ENCODE measurements around the gene NACC2. TPM values are rescaled to one million over a fixed set of nuclear protein-coding genes. Genes with fewer than 3 reads are reported as not detected.

NACC2 gene
- total and polyA plus RNA-seq, 2 of the 8 experiments (the other 6 are each of a cell fraction or from before 2014, with no cell fraction given): 8.3 to 14.0 TPM

DNA sequence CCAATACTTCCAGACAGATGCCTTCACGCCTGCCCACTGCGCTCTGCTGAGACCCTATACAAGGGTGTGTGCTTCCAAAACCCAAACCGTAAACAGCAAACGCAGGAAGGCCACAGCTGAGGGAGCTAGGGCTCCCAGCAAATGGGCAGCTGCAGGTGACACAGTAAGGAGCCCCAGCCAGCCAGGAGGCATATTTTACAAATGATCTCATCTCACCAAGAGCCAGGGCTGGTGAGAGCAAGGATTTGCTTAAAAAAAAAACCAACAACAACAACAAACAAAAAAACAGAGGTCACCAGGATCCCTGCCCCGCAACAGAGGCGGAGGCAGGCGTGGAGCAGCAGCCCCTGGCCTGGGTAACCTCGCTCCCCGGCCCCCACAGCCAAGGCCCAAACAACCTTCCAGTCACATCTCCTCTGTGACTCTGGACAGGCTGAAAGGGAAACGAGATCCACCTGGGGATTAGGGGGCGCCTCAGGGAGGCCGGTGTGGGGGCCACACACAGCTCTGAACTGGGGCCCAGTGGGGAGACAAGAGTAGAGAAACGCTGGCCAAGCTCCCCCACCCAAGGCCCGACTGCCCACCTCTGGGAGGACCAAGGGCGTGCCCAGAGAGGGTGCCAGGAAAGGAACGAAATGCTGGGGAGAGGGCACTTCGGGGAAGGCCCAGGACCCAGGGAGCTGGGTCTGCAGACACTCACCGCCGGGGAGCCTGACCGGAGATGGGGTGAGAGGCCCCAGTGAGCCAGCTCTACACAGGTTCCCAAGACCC, 3.3 kb downstream of the NACC2 start:
- Histone ChIP-seq H4K20me1 (replicated peaks in 1 of 2; ENCODE audit: control insufficient read depth in 1 of 2, insufficient read depth in 2 of 2, low read length in 2 of 2) (peaks cover 3 to 4% of the 10 kb centered on the region in 2 experiments), H3K79me1 (ENCODE audit: low read depth, low read length) (no peaks in the 10 kb centered on the region; the same call in 1 of the 2 replicates), H2BK12ac (ENCODE audit: low read depth, low read length) (peak overlapping the region; percentile 94), H2BK15ac (ENCODE audit: low read length) (no peak overlapping the region), H3K9me3 (ENCODE audit: insufficient read depth in 2 of 2, low read depth in 1 of 2, low read length in 1 of 2) (no peaks in the 10 kb centered on the region), H3K79me2 (ENCODE audit: control insufficient read depth in 1 of 2, insufficient read depth in 2 of 2, low read length in 2 of 2) (peaks cover 0 to 6% of the 10 kb centered on the region in 2 experiments; a peak in 1 of 4 replicates), H3K18ac (ENCODE audit: extremely low read depth, low read length) (peak overlapping the region; percentile 6), H2AFZ (ENCODE audit: low read length) (no peak overlapping the region), H4K8ac (ENCODE audit: extremely low read depth, insufficient read depth, low read length) (peak overlapping the region; percentile 48), H3K14ac (ENCODE audit: insufficient read length) (no peak overlapping the region), H2BK120ac (replicated peaks; ENCODE audit: low read depth, low read length) (no peak overlapping the region), H3K23ac (ENCODE audit: insufficient read length) (no peak overlapping the region), H2BK20ac (ENCODE audit: low read length) (no peak overlapping the region), H3K9ac (replicated peaks in 1 of 4; ENCODE audit: extremely low read depth in 1 of 4, low read depth in 3 of 4, low read length in 3 of 4) (no peak overlapping the region), H3K36me3 (ENCODE audit: control insufficient read depth in 2 of 4, insufficient read depth in 4 of 4, low read length in 3 of 4) (no peaks in the 10 kb centered on the region), H3K56ac (replicated peaks; ENCODE audit: insufficient read length, low read depth, low read length) (no peak overlapping the region), H4K91ac (replicated peaks; ENCODE audit: insufficient read length, low read length) (no peak overlapping the region), H3K4me1 (replicated peaks in 1 of 4; ENCODE audit: control insufficient read depth in 3 of 4, insufficient read depth in 4 of 4, low read length in 3 of 4) (peaks cover 0 to 34% (median 19%) of the 10 kb centered on the region in 4 experiments; a peak in 6 of 7 replicates), H2AK5ac (ENCODE audit: low read depth, low read length) (no peak overlapping the region; the same call in 1 of the 2 replicates), H3K4me2 (ENCODE audit: insufficient read depth in 1 of 2, low read depth in 2 of 2, low read length in 2 of 2) (no peak overlapping the region), H3K27ac (ENCODE audit: low read depth, low read length) (peak overlapping the region; percentile 45), H2BK5ac (ENCODE audit: low read depth, low read length) (peak overlapping the region; percentile 66; the same call in 1 of the 2 replicates), H3K4me3 (ENCODE audit: extremely low read depth in 1 of 4, insufficient read depth in 2 of 4, low read depth in 3 of 4, low read length in 4 of 4) (no peak overlapping the region), H3K4ac (replicated peaks; ENCODE audit: insufficient read length, low read depth, low read length) (no peak overlapping the region), H4K5ac (ENCODE audit: insufficient read length, low read depth, low read length) (no peak overlapping the region), H3K27me3 (replicated peaks in 1 of 4; ENCODE audit: control insufficient read depth in 3 of 4, extremely low read depth in 1 of 4, insufficient read depth in 3 of 4, low read length in 3 of 4) (peaks cover 2 to 26% (median 22%) of the 10 kb centered on the region in 4 experiments), H3K23me2 (ENCODE audit: low read depth, low read length) (peaks cover 8% of the 10 kb centered on the region; the same call in 1 of the 2 replicates)
- FAIRE-seq (no peak), DNase-seq (ENCODE audit: low read depth in 1 of 2, low spot score in 2 of 2) (peak in 1 of 2 experiments; percentile 51)
- ChIA-PET CTCF (ENCODE audit: partially characterized antibody) (interaction anchor here (1.1 to 2.9 kb wide), 13 partner anchors 9 to 124 kb away, joined by 3 to 17 read pairs (median 4); no protein-coding TSS in a partner anchor), POLR2A (ENCODE audit: partially characterized antibody) (interaction anchor here (0.8 to 1.8 kb wide), 4 partner anchors 8 to 39 kb away, joined by 3 to 4 read pairs (median 3); no protein-coding TSS in a partner anchor)
- TF ChIP-seq POLR2AphosphoS5 (IDR thresholded peaks at IDR 0.05; ENCODE audit: low read depth, low read length) (no peak), POU5F1 (IDR thresholded peaks at IDR 0.05; ENCODE audit: low read depth, low read length) (no peak), YY1 (IDR thresholded peaks at IDR 0.05; ENCODE audit: low read depth, low read length) (no peak), SP4 (IDR thresholded peaks at IDR 0.05; ENCODE audit: low read length) (no peak), RAD21 (IDR thresholded peaks at IDR 0.05 in 1 of 2, conservative IDR thresholded peaks at IDR 0.05 in 1 of 2; ENCODE audit: low read depth in 2 of 2, low read length in 2 of 2) (no peak), GABPA (IDR thresholded peaks at IDR 0.05; ENCODE audit: borderline replicate concordance, insufficient read depth, low read length) (no peak), SUZ12 (IDR thresholded peaks at IDR 0.05; ENCODE audit: low read length) (no peak), CBX5 (IDR thresholded peaks at IDR 0.05; ENCODE audit: low read depth, low read length) (no peak), RXRA (IDR thresholded peaks at IDR 0.05; ENCODE audit: insufficient read depth, low read depth, low read length) (no peak)
- 87% methylated on average over 19 of the region's 20 CpGs; no CpG with 5 or more reads in 1 of the 2 experiments for WGBS, 2 experiments (ENCODE audit: extremely low coverage in 1 of 2, insufficient coverage in 1 of 2, insufficient read length in 1 of 2, insufficient replicate concordance in 2 of 2, low coverage in 1 of 2, low lambda C conversion rate in 2 of 2, missing lambda C conversion rate in 1 of 2)
